HTERT RPE-1 (cell line): ENCODE data around the gene VIPR2.

Experiments used
- in situ Hi-C: fragments of 300-500 bp; cut with MboI; formaldehyde crosslinking; loops from 4 replicates; pipeline ENCODE4 v1.14.3; 2020; ENCODE audit warnings: low sequenced_read_pairs

VIPR2 gene

DNA sequence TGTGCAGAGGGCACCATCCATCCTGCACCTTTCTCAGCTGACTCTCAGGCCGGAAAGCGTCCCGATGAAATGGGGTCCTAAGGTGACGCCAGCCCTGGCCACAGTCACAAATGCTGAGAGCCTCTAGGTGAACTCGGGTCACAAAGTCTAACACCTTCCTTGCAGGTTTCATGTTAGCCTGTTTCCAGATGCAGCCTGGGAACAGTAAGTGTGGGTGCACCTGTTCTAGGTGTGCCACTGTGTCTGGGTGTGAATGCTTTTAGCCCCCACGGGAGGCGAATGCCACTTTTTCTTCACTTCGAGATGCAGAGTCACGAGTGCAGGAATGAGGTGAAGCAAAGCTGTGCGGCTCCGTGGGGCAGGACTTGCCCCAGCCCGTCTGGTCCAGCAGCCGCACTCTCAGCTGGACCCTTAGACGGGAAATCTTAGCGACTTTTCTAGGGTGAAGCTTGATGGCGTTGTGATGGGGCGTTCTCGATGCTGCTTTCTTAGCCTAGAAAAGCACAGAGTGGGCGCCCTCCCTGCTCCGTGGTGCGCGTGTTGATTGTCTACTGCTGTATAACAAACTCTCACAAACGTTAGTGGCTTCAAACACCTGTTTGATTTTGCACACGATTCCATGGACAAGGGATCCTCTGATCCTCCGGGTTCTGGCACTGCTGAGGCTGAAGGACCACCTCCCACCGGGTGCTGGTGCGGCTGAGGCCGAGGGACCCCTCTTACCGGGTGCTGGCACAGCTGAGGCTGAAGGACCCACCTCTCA is 13.6 kb upstream of the VIPR2 start:
- in situ Hi-C loops: no loop called here

GRCh38 chr7:159157714-159158113 is 13.0 kb upstream of the VIPR2 start:
- in situ Hi-C loops: no loop called here

GRCh38 chr7:159156436-159157245 is 12.0 kb upstream of the VIPR2 start:
- in situ Hi-C loops: no loop called here

DNA sequence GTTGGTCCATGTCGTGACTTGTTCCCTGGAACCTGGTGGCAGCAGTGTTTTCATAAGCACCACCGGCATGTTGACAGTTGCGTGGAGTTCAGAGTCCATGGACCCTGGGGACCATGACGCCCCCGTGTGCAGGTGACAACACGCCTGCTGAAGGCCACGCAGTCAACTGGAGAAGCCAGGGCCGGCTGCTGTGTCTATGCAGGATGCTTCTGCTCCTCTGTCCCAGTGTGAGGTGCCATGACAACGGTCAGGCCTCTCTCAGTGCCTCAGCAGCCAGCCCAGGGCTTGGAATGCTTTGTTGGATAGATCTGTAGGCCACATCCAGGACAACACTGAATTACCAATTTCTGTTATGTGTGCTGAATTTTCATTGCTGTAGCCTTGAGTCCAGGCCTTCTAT is 10.7 kb upstream of the VIPR2 start:
- in situ Hi-C loops: no loop called here

DNA sequence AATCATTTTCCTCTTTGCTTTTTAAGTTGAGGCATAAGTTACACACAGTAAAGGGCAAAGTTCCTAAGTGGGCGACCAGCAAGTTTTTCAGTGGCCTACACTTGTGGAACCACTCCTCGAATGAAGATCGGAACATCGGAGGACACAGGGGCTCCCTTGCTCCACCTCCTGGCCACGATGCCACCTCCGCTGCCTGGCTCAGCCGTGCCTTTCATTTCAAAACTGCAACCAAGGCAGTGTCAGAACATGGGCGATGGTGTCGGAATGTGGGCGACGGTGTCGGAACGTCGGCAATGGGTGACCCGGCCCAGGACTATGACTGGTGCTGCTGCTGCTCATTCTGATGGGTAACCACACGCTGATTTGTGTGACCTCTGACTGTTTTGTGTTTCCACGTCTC is 9.6 kb upstream of the VIPR2 start:
- in situ Hi-C loops: no loop called here

GRCh38 chr7:159153511-159153910 is 8.8 kb upstream of the VIPR2 start:
- in situ Hi-C loops: no loop called here

DNA sequence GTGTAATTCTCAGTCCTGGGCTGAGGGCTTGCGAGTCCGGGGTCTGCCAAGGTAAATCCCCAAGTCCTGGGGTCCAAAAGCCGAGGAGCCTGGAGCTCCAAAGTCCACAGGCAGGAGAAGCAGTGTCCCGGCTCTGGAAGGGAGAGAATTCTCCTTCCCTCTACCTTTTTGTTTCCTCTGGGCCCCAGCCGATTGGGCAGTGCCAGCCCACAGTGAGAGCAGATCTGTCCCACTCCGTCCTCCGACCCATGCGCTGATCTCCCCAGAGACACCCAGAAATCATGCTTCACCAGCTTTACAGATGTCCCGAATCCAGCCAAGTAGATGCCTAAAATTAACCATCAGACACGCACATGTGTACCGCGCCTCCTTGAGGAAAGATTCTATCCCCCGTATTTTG is 8.1 kb upstream of the VIPR2 start:
- in situ Hi-C loops: no loop called here

GRCh38 chr7:159151231-159151630 is 6.6 kb upstream of the VIPR2 start:
- in situ Hi-C loops: no loop called here

- in situ Hi-C loops: no loop called here
Measured at GRCh38 chr7:159149488-159149887, 4.8 kb upstream of the VIPR2 start.

DNA sequence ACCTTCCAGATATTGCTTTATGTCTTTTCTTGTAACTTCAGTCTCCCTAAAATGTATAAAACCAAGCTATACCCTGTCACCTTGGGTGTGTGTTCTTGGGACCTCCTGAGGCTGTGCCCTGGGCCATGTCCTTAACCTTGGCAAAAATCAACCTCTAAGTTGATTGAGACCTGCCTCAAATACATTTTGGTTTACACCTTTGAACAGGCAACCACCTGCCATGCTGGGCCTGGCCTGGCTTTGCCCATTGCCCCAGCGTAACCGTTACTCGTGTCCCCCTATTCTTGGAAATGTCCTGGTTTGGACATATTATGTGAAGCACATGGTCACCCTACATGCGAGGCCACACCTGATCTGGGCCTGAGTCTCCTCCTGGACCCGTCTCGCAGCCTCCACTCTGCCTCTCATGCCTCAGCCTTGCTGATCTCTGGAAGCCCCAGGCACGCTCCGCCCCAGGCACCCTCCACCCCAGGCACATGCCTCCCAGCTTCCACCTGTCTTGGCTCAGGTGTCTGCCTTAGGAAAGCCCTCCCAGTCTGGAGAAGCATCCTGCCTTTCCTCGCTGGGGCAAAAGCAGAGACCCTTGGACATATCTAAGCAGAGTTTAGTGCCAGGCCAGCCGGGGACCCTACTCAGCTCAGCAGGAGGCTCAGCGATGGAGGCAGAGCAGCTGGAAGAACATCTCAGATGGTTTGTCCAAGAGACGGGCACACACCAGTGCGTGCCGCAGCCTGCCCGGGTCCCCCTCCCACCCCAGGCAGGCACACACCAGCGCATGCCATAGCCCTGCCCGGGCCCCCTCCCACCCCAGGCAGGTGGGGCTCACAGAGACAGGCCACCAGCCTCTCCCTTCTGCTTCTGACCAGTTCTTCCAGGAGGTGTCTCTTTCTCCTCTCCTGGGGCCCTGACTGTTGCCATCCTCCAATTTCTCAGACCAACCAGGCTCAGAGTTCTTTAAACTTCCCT is 4.0 kb upstream of the VIPR2 start:
- in situ Hi-C loops: no loop called here

GRCh38 chr7:159147687-159148086 is 3.0 kb upstream of the VIPR2 start:
- in situ Hi-C loops: no loop called here

DNA sequence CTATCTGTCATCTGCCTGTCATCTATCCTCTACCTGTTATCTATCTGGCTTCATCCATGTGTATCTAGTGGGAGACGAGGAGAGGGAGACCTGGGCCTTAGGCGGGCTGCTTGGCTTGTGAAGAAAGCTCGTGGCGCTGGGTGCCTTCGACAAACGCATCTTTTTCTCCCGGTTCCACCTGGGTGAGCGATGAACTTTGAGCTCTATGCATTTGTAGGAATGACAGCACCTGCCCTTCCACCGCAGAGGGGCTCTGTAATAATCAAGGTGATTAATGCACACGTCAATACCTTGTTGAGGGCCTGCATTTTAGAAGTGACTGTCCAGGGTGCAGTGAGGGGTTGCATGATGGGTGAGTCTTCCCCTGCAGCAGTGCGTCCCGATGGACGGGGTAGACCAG is 2.6 kb upstream of the VIPR2 start:
- in situ Hi-C loops: no loop called here

GRCh38 chr7:159146084-159146858 is 1.6 kb upstream of the VIPR2 start:
- in situ Hi-C loops: no loop called here

- in situ Hi-C loops: no loop called here
Measured at GRCh38 chr7:159145490-159145855, 806 bp upstream of the VIPR2 start.

- in situ Hi-C loops: no loop called here
Measured at GRCh38 chr7:159143780-159144757, 598 bp downstream of the VIPR2 start.

DNA sequence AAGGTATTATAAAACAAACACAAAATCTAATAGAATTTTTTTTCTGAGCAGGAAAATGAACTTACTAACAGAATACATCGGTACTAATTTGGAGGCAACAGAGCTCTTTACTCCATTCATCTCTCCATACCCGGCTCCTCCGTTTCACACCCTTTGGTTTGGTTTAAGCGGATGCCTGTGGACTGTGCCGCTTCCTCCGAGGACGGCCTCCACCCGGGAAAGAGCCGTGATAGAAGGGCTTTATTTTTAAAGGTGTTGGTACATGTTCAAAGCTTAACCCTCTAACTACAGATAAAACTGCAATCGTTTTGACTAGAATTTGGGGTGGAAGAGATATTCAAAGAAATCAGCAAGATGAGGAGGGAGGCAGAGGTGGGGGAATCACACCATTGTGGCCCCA is 1.9 kb downstream of the VIPR2 start:
- in situ Hi-C loops: no loop called here

DNA sequence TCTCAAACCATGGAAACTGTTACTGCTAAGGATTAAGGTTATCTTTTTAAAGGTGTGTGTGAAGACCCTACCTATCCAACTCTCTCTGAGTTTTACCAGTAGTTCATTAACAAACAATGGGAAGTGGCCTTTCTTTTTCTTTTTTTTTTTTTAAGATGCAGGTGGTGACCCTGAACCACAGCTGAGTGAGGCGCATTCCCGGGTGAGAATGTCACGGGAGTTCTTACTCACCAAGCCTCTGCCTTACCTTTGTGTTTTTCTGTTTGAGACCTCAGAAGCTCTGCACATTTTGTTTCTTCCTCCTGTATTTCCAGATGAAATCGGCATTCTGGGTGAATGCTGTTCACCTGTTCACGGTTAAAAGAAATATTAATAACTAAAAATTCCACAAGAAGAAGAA is 2.5 kb downstream of the VIPR2 start:
- in situ Hi-C loops: no loop called here

DNA sequence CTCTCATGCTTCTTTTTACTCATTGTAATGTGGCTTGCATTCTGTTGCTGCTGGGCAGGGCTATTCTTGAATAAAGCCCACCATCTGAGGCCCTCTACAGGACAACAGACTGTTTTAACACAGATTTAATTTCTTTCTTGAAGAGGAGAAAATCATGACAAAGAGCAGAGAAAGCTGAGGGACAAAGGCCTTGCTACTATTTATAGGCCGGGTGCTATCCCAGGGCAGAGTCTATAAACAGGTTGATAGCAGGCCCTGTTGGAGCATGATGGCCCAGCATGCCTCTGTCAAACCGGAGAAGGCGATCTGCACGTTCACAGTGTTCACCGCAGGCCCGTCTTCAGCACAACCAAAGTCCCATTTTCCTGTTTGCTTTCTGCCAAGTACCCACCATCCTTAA is 3.0 kb downstream of the VIPR2 start:
- in situ Hi-C loops: no loop called here

GRCh38 chr7:159141167-159141566 is 3.5 kb downstream of the VIPR2 start:
- in situ Hi-C loops: no loop called here
